Activated CD8-positive, alpha-beta memory T cell treated with anti-CD3 and anti-CD28 coated beads, Interleukin-2, amount 10 ng/mL, durations not matched to agents 7 days and 5 days (primary cell): Measurements from ENCODE around the gene EFNA5. TPM values are rescaled to one million over a fixed set of nuclear protein-coding genes. Genes with fewer than 3 reads are reported as not detected.

Experiments used
- ATAC-seq: fragments of 150-1000 bp; cut with Tn5 transposase; one replicate; pipeline ENCODE4 v1.10.0; 2021; ENCODE audit warnings: moderate library complexity
- CTCF ChIA-PET: fragments of 350-600 bp; sonication (Branson Sonifier 250); formaldehyde crosslinking; loops from one replicate; lab custom pipeline; 2021; ENCODE audit warnings: antibody characterized with exemption; lab: Charles Lee
- DNase-seq: peaks from one replicate; pipeline ENCODE4 v3.0.0-alpha.2; 2020
- H3K27ac Mint-ChIP-seq: one replicate; pipeline ENCODE4 v1.8.0; 2021; ENCODE audit warnings: mild to moderate bottlenecking, mixed read lengths
- H3K27me3 Mint-ChIP-seq: one replicate; pipeline ENCODE4 v1.8.0; 2021; ENCODE audit warnings: mixed read lengths
- H3K36me3 Mint-ChIP-seq: one replicate; pipeline ENCODE4 v1.8.0; 2021; ENCODE audit warnings: mild to moderate bottlenecking, mixed read lengths
- H3K4me1 Mint-ChIP-seq: one replicate; pipeline ENCODE4 v1.8.0; 2021; ENCODE audit warnings: mixed read lengths
- H3K4me3 Mint-ChIP-seq: one replicate; pipeline ENCODE4 v1.8.0; 2021; ENCODE audit warnings: mild to moderate bottlenecking, moderate library complexity, mixed read lengths
- H3K9me3 Mint-ChIP-seq: one replicate; pipeline ENCODE4 v1.8.0; 2022; ENCODE audit warnings: low read depth, mixed read lengths
- total RNA-seq, 2 experiments: library from RNA; stranded (reverse); gene quantifications; one replicate each; pipeline ENCODE4 v1.2.3, GENCODE V29; 2021

Gene EFNA5
- total RNA-seq, 2 experiments from 2014 or later = not detected

GRCh38 chr5:107331882-107332281, 338.9 kb downstream of the EFNA5 start:
- Mint-ChIP-seq H3K4me1 (no peaks in the 10 kb centered on the region), H3K27me3 (no peaks in the 10 kb centered on the region), H3K9me3 (peaks cover 2% of the 10 kb centered on the region), H3K4me3 (no peak overlapping the region), H3K36me3 (no peaks in the 10 kb centered on the region), H3K27ac (no peak overlapping the region)
- CTCF ChIA-PET = no interaction called here
- ATAC-seq (no peak), DNase-seq (no peak)

GRCh38 chr5:107331312-107331711, 339.4 kb downstream of the EFNA5 start:
- DNase-seq = no peak

GRCh38 chr5:107330903-107331302, 339.8 kb downstream of the EFNA5 start:
- DNase-seq = no peak
- no peaks in the 10 kb centered on the region for H3K36me3 Mint-ChIP-seq
- CTCF ChIA-PET = no interaction called here
- H3K27ac Mint-ChIP-seq = no peak overlapping the region
- no peak for ATAC-seq
- peaks cover 2% of the 10 kb centered on the region for H3K9me3 Mint-ChIP-seq
- no peaks in the 10 kb centered on the region for H3K27me3 Mint-ChIP-seq
- no peak overlapping the region for H3K4me3 Mint-ChIP-seq
- H3K4me1 Mint-ChIP-seq = no peaks in the 10 kb centered on the region

More at GRCh38 chr5:107331312-107331711, 339.4 kb downstream of the EFNA5 start:
- no peak for ATAC-seq
- H3K36me3 Mint-ChIP-seq = no peaks in the 10 kb centered on the region
- CTCF ChIA-PET = no interaction called here
- no peak overlapping the region for H3K4me3 Mint-ChIP-seq
- H3K27ac Mint-ChIP-seq = no peak overlapping the region
- H3K27me3 Mint-ChIP-seq = no peaks in the 10 kb centered on the region
- H3K4me1 Mint-ChIP-seq = no peaks in the 10 kb centered on the region
- H3K9me3 Mint-ChIP-seq = peaks cover 2% of the 10 kb centered on the region

GRCh38 chr5:107329850-107330249, 340.9 kb downstream of the EFNA5 start:
- DNase-seq = no peak

More at GRCh38 chr5:107329850-107330249, 340.9 kb downstream of the EFNA5 start:
- Mint-ChIP-seq H3K27me3 (no peaks in the 10 kb centered on the region), H3K27ac (no peak overlapping the region), H3K4me3 (no peak overlapping the region), H3K4me1 (no peaks in the 10 kb centered on the region), H3K9me3 (peaks cover 2% of the 10 kb centered on the region), H3K36me3 (no peaks in the 10 kb centered on the region)
- CTCF ChIA-PET = no interaction called here
- ATAC-seq = no peak
